ENCODE data around the gene PHLPP1. TPM values are rescaled to one million over a fixed set of nuclear protein-coding genes. Genes with fewer than 3 reads are reported as not detected.

The PHLPP1 gene
- total and polyA plus RNA-seq, 9 of the 15 experiments (the other 6 are each of a cell fraction or from before 2014, with no cell fraction given): 0.56 to 9.0 (median 4.5) TPM

DNA sequence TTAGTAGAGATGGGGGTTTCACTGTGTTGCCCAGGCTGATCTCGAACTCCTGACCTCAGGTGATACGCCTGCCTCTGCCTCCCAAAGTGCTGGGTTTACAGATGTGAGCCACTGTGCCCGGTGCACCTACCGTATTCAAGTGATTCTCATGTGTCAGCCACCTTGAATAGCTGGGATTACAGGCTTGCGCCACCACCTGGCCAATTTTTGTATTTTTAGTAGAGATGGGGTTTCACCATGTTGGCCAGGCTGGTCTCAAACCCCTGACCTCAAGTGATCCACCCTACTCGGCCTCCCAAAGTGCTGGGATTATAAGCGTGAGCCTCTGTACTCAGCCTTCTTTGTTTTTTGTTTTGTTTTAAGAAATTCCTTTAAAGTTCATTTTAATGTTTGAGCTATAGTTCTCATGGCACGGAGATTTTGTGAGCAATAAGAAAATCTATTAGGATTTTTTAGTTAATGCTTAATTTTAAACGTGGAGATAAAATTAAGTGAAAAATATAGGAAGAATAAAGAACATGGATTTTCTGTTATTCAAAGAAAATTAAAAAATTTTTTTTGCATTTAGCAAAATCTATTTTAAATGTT, 242.6 kb downstream of the PHLPP1 start (continued):
- TF ChIP-seq, protein P1, sequence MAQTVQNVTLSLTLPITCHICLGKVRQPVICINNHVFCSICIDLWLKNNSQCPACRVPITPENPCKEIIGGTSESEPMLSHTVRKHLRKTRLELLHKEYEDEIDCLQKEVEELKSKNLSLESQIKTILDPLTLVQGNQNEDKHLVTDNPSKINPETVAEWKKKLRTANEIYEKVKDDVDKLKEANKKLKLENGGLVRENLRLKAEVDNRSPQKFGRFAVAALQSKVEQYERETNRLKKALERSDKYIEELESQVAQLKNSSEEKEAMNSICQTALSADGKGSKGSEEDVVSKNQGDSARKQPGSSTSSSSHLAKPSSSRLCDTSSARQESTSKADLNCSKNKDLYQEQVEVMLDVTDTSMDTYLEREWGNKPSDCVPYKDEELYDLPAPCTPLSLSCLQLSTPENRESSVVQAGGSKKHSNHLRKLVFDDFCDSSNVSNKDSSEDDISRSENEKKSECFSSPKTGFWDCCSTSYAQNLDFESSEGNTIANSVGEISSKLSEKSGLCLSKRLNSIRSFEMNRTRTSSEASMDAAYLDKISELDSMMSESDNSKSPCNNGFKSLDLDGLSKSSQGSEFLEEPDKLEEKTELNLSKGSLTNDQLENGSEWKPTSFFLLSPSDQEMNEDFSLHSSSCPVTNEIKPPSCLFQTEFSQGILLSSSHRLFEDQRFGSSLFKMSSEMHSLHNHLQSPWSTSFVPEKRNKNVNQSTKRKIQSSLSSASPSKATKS (CRISPR knock-in tag; IDR thresholded peaks at IDR 0.05): no peak
- TF ChIP-seq SPI1 (IDR thresholded peaks at IDR 0.05; ENCODE audit: borderline replicate concordance, low read depth, low read length): no peak
- no peak for TF ChIP-seq SIN3B (IDR thresholded peaks at IDR 0.05; ENCODE audit: low read depth)
- TF ChIP-seq ZNF41 (CRISPR knock-in tag; conservative IDR thresholded peaks at IDR 0.05): no peak
- TF ChIP-seq SMC3 (conservative IDR thresholded peaks at IDR 0.05; ENCODE audit: insufficient read depth, low read depth, low read length): peak; percentile 45; the same call in 1 of the 2 replicates
- TF ChIP-seq, protein P2, sequence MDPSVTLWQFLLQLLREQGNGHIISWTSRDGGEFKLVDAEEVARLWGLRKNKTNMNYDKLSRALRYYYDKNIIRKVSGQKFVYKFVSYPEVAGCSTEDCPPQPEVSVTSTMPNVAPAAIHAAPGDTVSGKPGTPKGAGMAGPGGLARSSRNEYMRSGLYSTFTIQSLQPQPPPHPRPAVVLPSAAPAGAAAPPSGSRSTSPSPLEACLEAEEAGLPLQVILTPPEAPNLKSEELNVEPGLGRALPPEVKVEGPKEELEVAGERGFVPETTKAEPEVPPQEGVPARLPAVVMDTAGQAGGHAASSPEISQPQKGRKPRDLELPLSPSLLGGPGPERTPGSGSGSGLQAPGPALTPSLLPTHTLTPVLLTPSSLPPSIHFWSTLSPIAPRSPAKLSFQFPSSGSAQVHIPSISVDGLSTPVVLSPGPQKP (CRISPR knock-in tag; IDR thresholded peaks at IDR 0.05): no peak
- TF ChIP-seq REST (IDR thresholded peaks at IDR 0.05; ENCODE audit: borderline replicate concordance): peak; percentile 58; the same call in 1 of the 2 replicates
- no peak for TF ChIP-seq REST (CRISPR knock-in tag; IDR thresholded peaks at IDR 0.05; ENCODE audit: low read depth)
- TF ChIP-seq ZBTB8A (IDR thresholded peaks at IDR 0.05; ENCODE audit: partially characterized antibody): no peak
- TF ChIP-seq CSDE1 (IDR thresholded peaks at IDR 0.05): no peak
- TF ChIP-seq, protein P3, sequence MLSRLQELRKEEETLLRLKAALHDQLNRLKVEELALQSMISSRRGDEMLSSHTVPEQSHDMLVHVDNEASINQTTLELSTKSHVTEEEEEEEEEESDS (CRISPR knock-in tag; IDR thresholded peaks at IDR 0.05): no peak
- 0 out of 2 replicates have a peak, but pooled peaks have one; percentile 17 for TF ChIP-seq CC2D1A (IDR thresholded peaks at IDR 0.05)
- TF ChIP-seq STAG1 (CRISPR knock-in tag; IDR thresholded peaks at IDR 0.05; ENCODE audit: borderline replicate concordance): peak; percentile 14; the same call in 1 of the 2 replicates
- no peak for TF ChIP-seq ZNF324 (CRISPR knock-in tag; IDR thresholded peaks at IDR 0.05)
